LNCaP clone FGC (cell line): ENCODE data around the gene EVI5.
"Not testable (repeated sequence)": the region's sequence is repeated elsewhere in the genome, so short reads cannot be mapped to it uniquely, and the experiment has no call there.

ENCODE experiments used
- DNase-seq: peaks from one replicate; pipeline ENCODE4 v3.0.0-alpha.2; 2011; ENCODE audit warnings: low read depth
- H3K4me3 ChIP-seq: 2 replicates; pipeline ENCODE4 v1.5.1; 2011; ENCODE audit warnings: mild to moderate bottlenecking, low read depth, low read length, control low read depth
- CTCF ChIP-seq: IDR thresholded peaks from 2 replicates; pipeline ENCODE4 v1.5.1; 2012; ENCODE audit warnings: mild to moderate bottlenecking; ENCODE audit not compliant: control insufficient read depth, insufficient read depth; ENCODE audit errors: extremely low read depth

The EVI5 gene

GRCh38 chr1:92538413-92539061 is 246.4 kb downstream of the EVI5 start:
- DNase-seq, result no peak
- TF ChIP-seq CTCF, result no peak
- H3K4me3 ChIP-seq, result no peak overlapping the region

DNA sequence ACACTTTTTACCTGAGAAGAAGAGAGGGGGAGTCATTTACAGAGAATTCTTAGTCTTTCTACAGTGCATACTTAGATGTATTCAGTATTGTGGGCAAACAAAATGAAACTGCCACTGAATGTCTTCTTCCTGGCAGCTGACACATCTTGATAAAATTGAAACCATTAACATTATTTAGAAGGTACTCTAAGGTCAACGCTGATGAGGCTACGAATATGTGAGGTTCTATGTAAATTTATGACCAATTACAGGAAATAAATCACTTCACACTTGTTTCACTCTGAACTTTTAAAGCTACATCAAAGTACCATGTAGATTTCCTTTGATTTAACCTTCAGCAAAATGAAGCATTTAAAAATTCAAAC is 246.9 kb downstream of the EVI5 start:
- H3K4me3 ChIP-seq, result no peak overlapping the region
- no peak for DNase-seq
- no peak for TF ChIP-seq CTCF

GRCh38 chr1:92536980-92537884 is 247.7 kb downstream of the EVI5 start:
- no peak for TF ChIP-seq CTCF
- no peak for DNase-seq

DNA sequence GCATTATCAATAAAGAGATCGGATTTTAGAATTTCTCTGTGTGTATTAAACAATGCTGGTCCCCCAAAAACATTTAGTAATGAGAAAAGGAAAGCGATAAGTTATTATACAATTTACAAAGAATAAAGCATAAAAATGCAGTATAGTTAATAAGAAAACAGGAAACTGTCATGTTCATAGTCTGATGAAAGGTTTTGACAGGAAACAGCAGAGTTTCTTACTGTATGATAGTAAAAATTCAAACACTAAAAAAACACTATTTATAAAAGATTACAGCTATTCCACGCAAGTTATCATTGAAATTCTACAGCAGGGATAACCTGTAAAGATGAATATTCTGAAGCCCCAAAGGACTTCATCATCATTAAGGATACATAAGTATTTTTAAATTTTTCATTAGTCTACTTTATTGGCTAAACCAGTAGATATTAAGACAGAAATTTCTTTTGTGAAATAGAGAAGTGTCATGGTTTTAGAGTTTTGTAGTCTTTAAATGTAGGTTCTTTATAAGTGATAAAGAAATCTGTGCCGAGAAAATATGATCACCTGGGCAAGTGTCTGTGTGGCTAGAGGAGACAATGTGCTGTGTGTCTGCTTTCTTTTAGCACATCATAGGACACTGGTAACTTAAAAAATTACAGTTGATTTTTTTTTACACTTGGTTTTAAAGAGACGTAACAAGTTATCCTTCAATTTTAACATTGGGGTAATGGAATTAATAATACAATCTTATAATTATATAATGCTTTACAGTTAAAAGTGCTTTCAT is 248.5 kb downstream of the EVI5 start:
- TF ChIP-seq CTCF, result no peak
- DNase-seq, result no peak
- H3K4me3 ChIP-seq, result no peak overlapping the region

More at GRCh38 chr1:92536980-92537884, 247.7 kb downstream of the EVI5 start:
- H3K4me3 ChIP-seq, result no peak overlapping the region

DNA sequence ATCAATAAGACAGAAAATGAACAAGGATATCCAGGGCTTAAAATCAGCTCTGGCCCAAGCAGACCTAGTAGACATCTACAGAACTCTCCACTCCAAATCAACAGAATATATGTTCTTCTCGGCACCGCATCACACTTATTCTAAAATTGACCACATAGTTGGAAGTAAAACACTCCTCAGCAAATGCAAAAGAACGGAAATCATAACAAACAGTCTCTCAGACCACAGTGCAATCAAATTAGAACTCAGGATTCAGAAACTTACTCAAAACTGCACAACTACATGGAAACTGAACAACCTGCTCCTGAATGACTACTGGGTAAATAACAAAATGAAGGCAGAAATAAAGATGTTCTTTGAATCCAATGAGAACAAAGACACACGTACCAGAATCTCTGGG is 252.5 kb downstream of the EVI5 start:
- not testable (repeated sequence) for DNase-seq, H3K4me3 ChIP-seq

DNA sequence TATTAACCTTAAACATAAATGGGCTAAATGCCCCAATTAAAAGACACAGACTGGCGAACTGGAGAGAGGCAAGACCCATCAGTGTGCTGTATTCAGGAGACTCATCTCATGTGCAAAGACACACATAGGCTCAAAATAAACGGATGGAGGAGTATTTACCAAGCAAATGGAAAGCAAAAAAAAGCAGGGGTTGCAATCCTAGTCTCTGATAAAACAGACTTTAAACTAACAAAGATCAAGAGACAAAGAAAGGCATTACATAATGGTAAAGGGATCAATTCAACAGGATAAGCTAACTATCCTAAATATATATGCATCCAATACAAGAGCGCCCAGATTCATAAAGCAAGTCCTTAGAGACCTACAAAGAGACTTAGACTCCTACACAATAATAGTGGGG is 253.0 kb downstream of the EVI5 start:
- DNase-seq, H3K4me3 ChIP-seq: not testable (repeated sequence)

DNA sequence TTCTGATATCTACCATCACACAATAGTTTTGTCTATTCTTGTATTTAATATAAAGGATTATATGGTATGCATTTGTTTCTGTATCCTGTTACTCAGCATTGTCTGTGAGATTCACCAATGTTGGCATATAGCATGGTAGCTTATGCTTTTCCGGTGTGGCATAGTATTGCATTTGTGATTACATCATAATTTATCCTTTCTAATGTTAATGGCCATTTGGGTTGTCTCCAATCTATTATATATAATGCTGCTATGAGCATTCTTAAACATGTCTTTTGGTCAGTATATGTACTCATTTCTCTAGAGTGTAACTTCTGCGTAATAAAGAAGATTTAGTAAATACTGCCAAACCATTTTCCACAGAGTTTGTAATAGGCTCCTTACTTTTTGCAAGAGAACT is 257.2 kb downstream of the EVI5 start:
- no peak for DNase-seq
- no peak overlapping the region for H3K4me3 ChIP-seq
- TF ChIP-seq CTCF, result no peak

GRCh38 chr1:92524944-92525590 is 259.8 kb downstream of the EVI5 start:
- not testable (repeated sequence) for H3K4me3 ChIP-seq, DNase-seq
